MV-4-11 (cell line): ENCODE data around the gene PDE6B.
A peak's percentile ranks its signal among the peaks of the same experiment; 100 is the strongest.
"Not testable (repeated sequence)": the region's sequence is repeated elsewhere in the genome, so short reads cannot be mapped to it uniquely, and the experiment has no call there.

Experiments
- DNase-seq: peaks from one replicate; lab custom pipeline; 2025; lab: John Stamatoyannopoulos, UW

Gene PDE6B

DNA sequence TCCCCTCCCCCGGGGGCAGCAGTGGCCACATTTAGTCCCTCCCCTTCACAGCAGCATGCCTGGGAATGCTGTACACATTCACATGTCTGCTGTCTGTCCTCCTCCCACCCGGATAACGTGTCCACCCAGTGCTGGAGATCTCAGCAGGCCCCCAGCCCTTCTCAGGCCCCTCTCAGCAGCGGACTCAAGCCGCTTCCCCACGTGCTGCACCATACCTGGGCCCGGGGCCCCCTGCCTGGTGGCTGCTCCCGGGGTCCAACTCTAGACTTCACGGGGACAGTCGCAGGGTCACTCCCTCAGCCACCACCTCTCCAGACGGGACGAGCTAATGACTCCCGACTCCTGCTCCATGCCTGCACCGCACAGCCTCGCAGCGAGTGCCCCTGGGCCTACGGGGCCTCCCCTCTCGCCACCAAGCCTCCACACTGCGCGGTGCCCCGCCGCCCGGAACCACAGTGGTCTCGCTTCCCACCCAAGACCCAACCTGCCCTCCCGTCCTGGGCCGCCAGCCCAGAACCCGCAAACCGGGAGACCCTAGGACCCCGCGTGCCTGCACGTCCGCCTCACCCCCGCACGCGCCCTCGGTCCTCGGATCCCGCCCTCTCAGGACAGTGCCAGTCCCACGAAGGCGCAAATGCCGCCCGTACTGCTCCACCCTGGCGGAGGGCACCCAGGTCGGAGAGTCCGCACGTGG is 79.0 kb downstream of the PDE6B start:
- DNase-seq, result no peak

DNA sequence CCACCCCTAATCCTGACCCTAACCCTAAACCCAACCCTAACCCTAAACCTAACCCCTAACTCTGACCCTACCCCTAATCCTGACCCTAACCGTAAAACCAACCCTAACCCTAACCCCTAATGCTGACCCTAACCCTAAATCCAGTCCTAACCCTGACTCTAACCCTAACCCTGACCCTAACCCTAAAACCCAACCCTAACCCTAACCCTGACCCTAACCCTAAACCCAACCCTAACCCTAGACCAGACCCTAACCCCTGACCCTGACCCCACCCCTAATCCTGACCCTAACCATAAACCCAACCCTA is 79.6 kb downstream of the PDE6B start:
- DNase-seq, result no peak

- peak; percentile 80 for DNase-seq
Measured at GRCh38 chr4:705278-706082, 80.1 kb downstream of the PDE6B start, which contains the start of gene PCGF3. Gene PCGF3 (plus strand): TSS chr4:705832. CDS start chr4:733681, 27,849 bp downstream.

GRCh38 chr4:706083-706633 is 80.8 kb downstream of the PDE6B start:
- not testable (repeated sequence) for DNase-seq

DNA sequence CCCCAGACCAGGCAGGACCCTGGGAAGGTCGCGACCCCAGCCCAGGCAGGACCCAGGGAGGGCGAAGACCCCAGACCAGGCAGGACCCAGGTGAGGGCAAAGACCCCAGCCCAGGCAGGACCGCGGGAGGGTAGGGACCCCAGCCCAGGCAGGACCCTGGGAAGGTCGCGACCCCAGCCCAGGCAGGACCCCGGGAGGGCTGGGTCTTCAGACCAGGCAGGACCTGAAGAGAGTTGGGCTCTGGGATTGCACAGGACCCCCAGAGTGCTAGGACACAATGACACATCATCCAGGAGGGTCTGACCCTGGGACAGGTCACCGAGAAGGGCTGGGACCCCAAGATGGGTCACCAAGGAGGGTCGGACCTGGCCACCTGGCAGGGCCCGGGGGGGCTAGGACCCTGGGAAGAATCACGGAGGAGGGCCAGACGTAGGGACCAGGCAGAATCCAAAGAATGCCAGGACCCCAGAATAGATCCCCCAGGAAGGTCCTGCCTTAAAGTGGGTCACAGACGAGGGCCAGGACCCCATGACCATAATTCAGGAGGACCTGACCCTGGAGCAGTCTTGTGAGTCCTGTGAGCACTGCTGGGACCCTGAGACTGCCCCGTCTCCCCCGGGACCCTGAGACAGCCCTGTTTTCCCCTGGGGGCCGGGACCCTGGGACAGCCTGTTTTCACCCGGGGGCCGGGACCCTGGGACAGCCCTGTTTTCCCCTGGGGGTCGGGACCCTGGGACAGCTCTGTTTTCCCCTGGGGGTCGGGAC is 81.6 kb downstream of the PDE6B start:
- no peak for DNase-seq

- DNase-seq, result no peak
Measured at GRCh38 chr4:707929-708630, 82.7 kb downstream of the PDE6B start.

GRCh38 chr4:708631-708933 is 83.2 kb downstream of the PDE6B start:
- no peak for DNase-seq

GRCh38 chr4:709348-709747 is 84.0 kb downstream of the PDE6B start:
- no peak for DNase-seq

- no peak for DNase-seq
Measured at GRCh38 chr4:710116-710515, 84.7 kb downstream of the PDE6B start.

- no peak for DNase-seq
Measured at GRCh38 chr4:710916-711315, 85.5 kb downstream of the PDE6B start.

DNA sequence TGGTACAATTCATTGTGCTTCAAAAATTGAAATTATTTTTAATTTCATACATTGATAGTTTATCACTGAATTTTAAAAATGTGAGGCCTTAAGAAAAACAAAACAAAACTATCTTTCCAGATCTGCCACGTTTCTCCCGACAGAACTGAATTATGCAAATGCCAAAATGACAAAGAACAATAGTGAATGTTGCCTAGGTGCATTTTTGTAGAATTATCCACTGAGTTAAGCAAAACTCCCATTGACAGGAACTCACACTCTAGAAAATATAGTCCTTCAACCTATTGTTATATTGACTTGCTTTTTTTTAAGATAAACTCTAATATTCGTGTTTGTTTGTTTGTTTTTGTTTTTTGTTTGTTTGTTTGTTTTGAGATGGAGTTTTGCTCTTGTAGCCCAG is 86.7 kb downstream of the PDE6B start:
- DNase-seq, result no peak

DNA sequence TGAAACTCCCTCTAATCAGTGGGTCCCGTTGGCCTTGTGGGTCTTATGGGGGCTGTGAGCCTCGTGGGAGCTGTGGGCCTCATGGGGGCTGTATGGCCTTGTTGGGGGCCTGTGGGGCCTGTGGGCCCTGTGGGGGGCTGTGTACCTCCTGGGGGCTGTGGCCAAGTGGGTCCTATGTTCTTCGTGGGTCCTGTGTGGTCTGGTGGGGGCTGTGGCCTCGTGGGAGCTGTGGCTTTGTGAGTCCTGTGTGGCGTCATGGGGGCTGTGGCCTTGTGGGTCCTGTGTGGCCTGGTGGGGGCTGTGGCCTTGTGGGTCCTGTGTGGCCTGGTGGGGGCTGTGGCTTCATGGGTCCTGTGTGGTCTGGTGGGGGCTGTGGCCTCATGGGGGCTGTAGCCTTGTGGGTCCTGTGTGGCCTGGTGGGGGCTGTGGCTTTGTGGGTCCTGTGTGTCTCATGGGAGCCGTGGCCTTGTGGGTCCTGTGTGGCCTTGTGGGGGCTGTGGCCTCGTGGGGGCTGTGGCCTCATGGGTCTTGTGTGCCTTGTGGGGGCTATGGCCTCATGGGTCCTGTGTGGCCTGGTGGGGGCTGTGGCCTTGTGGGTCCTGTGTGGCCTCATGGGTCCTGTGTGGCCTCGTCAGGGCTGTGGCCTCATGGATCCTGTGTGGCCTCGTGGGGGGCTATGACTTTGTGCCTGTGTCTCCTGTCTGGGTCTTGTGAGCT is 87.7 kb downstream of the PDE6B start:
- no peak for DNase-seq

DNA sequence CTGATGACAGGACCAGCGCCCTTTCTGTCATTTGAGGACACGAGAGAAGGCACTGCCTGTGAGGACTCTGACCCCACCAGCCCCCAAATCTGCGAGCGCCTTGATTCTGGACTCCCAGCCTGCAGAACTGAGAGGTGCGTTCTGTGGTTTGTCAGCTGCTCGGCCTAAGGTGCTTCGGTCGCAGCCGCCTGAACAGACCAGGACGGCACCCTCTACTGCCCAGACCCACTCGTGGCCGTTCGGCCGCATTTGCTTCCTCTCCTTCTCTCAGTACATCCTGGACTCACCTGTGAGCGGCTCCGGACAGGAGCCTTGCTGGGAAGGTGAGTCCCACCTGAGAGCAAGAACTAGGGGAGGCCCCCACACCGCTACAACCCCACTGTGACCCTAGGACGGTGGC is 88.7 kb downstream of the PDE6B start:
- DNase-seq, result no peak

GRCh38 chr4:717601-718320 is 92.4 kb downstream of the PDE6B start:
- DNase-seq, result no peak

- DNase-seq, result no peak
Measured at GRCh38 chr4:718460-718859, 93.1 kb downstream of the PDE6B start.
